ENCODE results near the gene DAPK1.

GRCh38 chr9:87619346-87619745 lies 121.7 kb downstream of the DAPK1 start:
- TF ChIP-seq EZH2 (IDR thresholded peaks at IDR 0.05; ENCODE audit: borderline replicate concordance, low read length) = no peak
- TF ChIP-seq CTCF (IDR thresholded peaks at IDR 0.05; ENCODE audit: low read length) = no peak

Data from OCI-LY1 (cell line).